Mesenchymal stem cell (in vitro differentiated cells and primary cell): ENCODE measurements around the gene LRRC8B.

Experiments used
- DNase-seq: peaks from one replicate; pipeline ENCODE4 v3.0.0-alpha.2; 2013
- H2AFZ ChIP-seq: one replicate; pipeline ENCODE4 v1.6.1; 2013; ENCODE audit warnings: low read depth, mild to moderate bottlenecking, control low read depth, inconsistent platforms, low read length, moderate library complexity
- H2AK5ac ChIP-seq: 2 replicates; pipeline ENCODE4 v1.6.1; 2013; ENCODE audit warnings: low read length, moderate library complexity, mild to moderate bottlenecking, inconsistent platforms; ENCODE audit not compliant: severe bottlenecking
- H2BK120ac ChIP-seq: one replicate; pipeline ENCODE4 v1.6.1; 2013; ENCODE audit warnings: low read depth, mild to moderate bottlenecking, inconsistent platforms, low read length, moderate library complexity
- H2BK12ac ChIP-seq, 2 experiments: one replicate each; pipeline ENCODE4 v1.6.1; 2013; ENCODE audit warnings: inconsistent platforms in 2 of 2, low read length in 2 of 2, mild to moderate bottlenecking in 2 of 2, moderate library complexity in 2 of 2, control low read depth in 1 of 2
- H2BK15ac ChIP-seq: one replicate; pipeline ENCODE4 v1.6.1; 2013; ENCODE audit warnings: mild to moderate bottlenecking, low read depth, inconsistent platforms; ENCODE audit not compliant: poor library complexity, severe bottlenecking
- H2BK5ac ChIP-seq: 2 replicates; pipeline ENCODE4 v1.6.1; 2013; ENCODE audit warnings: low read depth, mild to moderate bottlenecking, low read length, control low read depth, inconsistent platforms; ENCODE audit not compliant: poor library complexity, severe bottlenecking
- H3K14ac ChIP-seq, 2 experiments: one replicate each; pipeline ENCODE4 v1.6.1; 2013; ENCODE audit warnings: inconsistent platforms in 2 of 2, low read length in 2 of 2, control low read depth in 1 of 2, mild to moderate bottlenecking in 1 of 2, moderate library complexity in 1 of 2
- H3K18ac ChIP-seq, 2 experiments: one replicate each; pipeline ENCODE4 v1.6.1; 2013; ENCODE audit warnings: inconsistent platforms in 2 of 2, low read length in 2 of 2, control low read depth in 1 of 2, low read depth in 1 of 2, mild to moderate bottlenecking in 1 of 2
- H3K23ac ChIP-seq, 2 experiments: one replicate each; pipeline ENCODE4 v1.6.1; 2013; ENCODE audit warnings: inconsistent platforms in 2 of 2, low read length in 2 of 2, mild to moderate bottlenecking in 2 of 2, moderate library complexity in 2 of 2, control low read depth in 1 of 2
- H3K27ac ChIP-seq: 2 replicates; pipeline ENCODE4 v1.5.1; 2013; ENCODE audit warnings: mild to moderate bottlenecking, moderate library complexity, low read length, control low read depth, inconsistent platforms; ENCODE audit not compliant: poor library complexity, severe bottlenecking
- H3K27me3 ChIP-seq, 2 experiments: 2 replicates each; pipeline versions ENCODE4 v1.6.1 to v1.7.0; 2013; ENCODE audit warnings: low read length in 2 of 2, mild to moderate bottlenecking in 2 of 2, moderate library complexity in 2 of 2, control low read depth in 1 of 2, inconsistent platforms in 1 of 2; ENCODE audit not compliant: control insufficient read depth in 1 of 2, insufficient read depth in 1 of 2
- H3K36me3 ChIP-seq, 2 experiments: 2 replicates each; pipeline versions ENCODE4 v1.6.1 to v1.7.0; 2013; ENCODE audit warnings: low read length in 2 of 2, control low read depth in 1 of 2, inconsistent platforms in 1 of 2, low read depth in 1 of 2, mild to moderate bottlenecking in 1 of 2; ENCODE audit not compliant: insufficient read depth in 2 of 2, control insufficient read depth in 1 of 2
- H3K4ac ChIP-seq, 2 experiments: one replicate each; pipeline ENCODE4 v1.6.1; 2013; ENCODE audit warnings: inconsistent platforms in 2 of 2, low read length in 2 of 2, mild to moderate bottlenecking in 2 of 2, moderate library complexity in 2 of 2, control low read depth in 1 of 2, low read depth in 1 of 2
- H3K4me1 ChIP-seq: 2 replicates; pipeline ENCODE4 v1.6.1; 2013; ENCODE audit warnings: low read depth, low read length, control low read depth; ENCODE audit not compliant: control insufficient read depth, insufficient read depth
- H3K4me2 ChIP-seq: 2 replicates; pipeline ENCODE4 v1.6.1; 2013; ENCODE audit warnings: low read length, mild to moderate bottlenecking, inconsistent platforms; ENCODE audit not compliant: poor library complexity, severe bottlenecking
- H3K4me3 ChIP-seq, 2 experiments: 2 replicates each; pipeline versions ENCODE4 v1.5.1 to v1.7.0; 2013; ENCODE audit warnings: low read length in 2 of 2, mild to moderate bottlenecking in 2 of 2, control low read depth in 1 of 2, low read depth in 1 of 2; ENCODE audit not compliant: insufficient read depth in 1 of 2
- H3K79me1 ChIP-seq: replicated peaks from 2 replicates; pipeline ENCODE4 v1.6.1; 2013; ENCODE audit warnings: mild to moderate bottlenecking, control low read depth, low read length, inconsistent platforms; ENCODE audit not compliant: poor library complexity, severe bottlenecking
- H3K9ac ChIP-seq: 2 replicates; pipeline ENCODE4 v1.7.0; 2013; ENCODE audit warnings: mild to moderate bottlenecking, low read length, moderate library complexity
- H3K9me3 ChIP-seq: 2 replicates; pipeline ENCODE4 v1.7.0; 2013; ENCODE audit warnings: mild to moderate bottlenecking, low read length; ENCODE audit not compliant: control insufficient read depth
- H4K8ac ChIP-seq: one replicate; pipeline ENCODE4 v1.6.1; 2013; ENCODE audit warnings: inconsistent platforms, mild to moderate bottlenecking, low read length, moderate library complexity
- H4K91ac ChIP-seq: one replicate; pipeline ENCODE4 v1.6.1; 2013; ENCODE audit warnings: mild to moderate bottlenecking, low read length, inconsistent platforms
- WGBS: methylation state at CpG from one replicate; pipeline ENCODE4 v1.1.7; 2013; ENCODE audit warnings: mixed read lengths; 5-methylcytosine and 5-hydroxymethylcytosine counted together

LRRC8B gene

GRCh38 chr1:89573410-89573809, 48.8 kb downstream of the LRRC8B start:
- Histone ChIP-seq H2BK5ac (no peak overlapping the region), H2AK5ac (no peak overlapping the region)

GRCh38 chr1:89574621-89575020, 50.0 kb downstream of the LRRC8B start:
- WGBS, result 52% methylated on average over 4 of the region's 4 CpGs

More at GRCh38 chr1:89573410-89573809, 48.8 kb downstream of the LRRC8B start:
- Histone ChIP-seq H4K8ac (no peak overlapping the region), H4K91ac (no peak overlapping the region), H2BK120ac (no peak overlapping the region), H3K4me1 (no peaks in the 10 kb centered on the region), H3K27ac (no peak overlapping the region), H3K36me3 (no peaks in the 10 kb centered on the region), H3K14ac (no peak overlapping the region), H3K9ac (no peak overlapping the region), H3K23ac (no peak overlapping the region), H3K79me1 (no peaks in the 10 kb centered on the region), H2BK12ac (no peak overlapping the region), H3K27me3 (no peaks in the 10 kb centered on the region), H3K4ac (no peak overlapping the region), H2AFZ (no peak overlapping the region), H3K18ac (no peak overlapping the region), H3K9me3 (no peaks in the 10 kb centered on the region), H2BK15ac (no peak overlapping the region), H3K4me3 (no peak overlapping the region), H3K4me2 (no peak overlapping the region)
- no peak for DNase-seq

GRCh38 chr1:89575207-89575606, 50.6 kb downstream of the LRRC8B start:
- Histone ChIP-seq H3K4me1 (no peaks in the 10 kb centered on the region), H2AK5ac (no peak overlapping the region), H2AFZ (no peak overlapping the region), H2BK15ac (no peak overlapping the region), H3K4me2 (no peak overlapping the region), H3K27ac (no peak overlapping the region), H4K91ac (no peak overlapping the region), H2BK5ac (no peak overlapping the region), H3K18ac (no peak overlapping the region), H2BK12ac (no peak overlapping the region), H3K79me1 (no peaks in the 10 kb centered on the region), H3K9me3 (no peaks in the 10 kb centered on the region), H2BK120ac (no peak overlapping the region), H3K23ac (no peak overlapping the region), H3K4me3 (no peak overlapping the region), H3K4ac (no peak overlapping the region), H4K8ac (no peak overlapping the region), H3K14ac (no peak overlapping the region), H3K9ac (no peak overlapping the region), H3K27me3 (no peaks in the 10 kb centered on the region), H3K36me3 (no peaks in the 10 kb centered on the region)
- DNase-seq, result no peak
- WGBS, result 95% methylated on average over 1 of the region's 1 CpG

More at GRCh38 chr1:89574621-89575020, 50.0 kb downstream of the LRRC8B start:
- Histone ChIP-seq H3K14ac (no peak overlapping the region), H3K9me3 (no peaks in the 10 kb centered on the region), H2BK5ac (no peak overlapping the region), H2AFZ (no peak overlapping the region), H3K4me1 (no peaks in the 10 kb centered on the region), H2AK5ac (no peak overlapping the region), H3K9ac (no peak overlapping the region), H3K23ac (no peak overlapping the region), H3K4me3 (no peak overlapping the region), H3K79me1 (no peaks in the 10 kb centered on the region), H2BK15ac (no peak overlapping the region), H3K18ac (no peak overlapping the region), H4K91ac (no peak overlapping the region), H2BK120ac (no peak overlapping the region), H3K4me2 (no peak overlapping the region), H3K27me3 (no peaks in the 10 kb centered on the region), H4K8ac (no peak overlapping the region), H3K27ac (no peak overlapping the region), H3K4ac (no peak overlapping the region), H2BK12ac (no peak overlapping the region), H3K36me3 (no peaks in the 10 kb centered on the region)
- DNase-seq, result no peak

GRCh38 chr1:89576013-89576412, 51.4 kb downstream of the LRRC8B start:
- WGBS, result 95% methylated on average over 1 of the region's 3 CpGs
- H3K14ac ChIP-seq, result no peak overlapping the region

More at GRCh38 chr1:89576013-89576412, 51.4 kb downstream of the LRRC8B start:
- Histone ChIP-seq H3K27ac (no peak overlapping the region), H3K4me3 (no peak overlapping the region), H4K91ac (no peak overlapping the region), H3K27me3 (no peaks in the 10 kb centered on the region), H3K4me2 (no peak overlapping the region), H3K4me1 (no peaks in the 10 kb centered on the region), H2AFZ (no peak overlapping the region), H4K8ac (no peak overlapping the region), H2BK5ac (no peak overlapping the region), H2AK5ac (no peak overlapping the region), H2BK12ac (no peak overlapping the region), H3K9me3 (no peaks in the 10 kb centered on the region), H2BK15ac (no peak overlapping the region), H3K9ac (no peak overlapping the region), H3K4ac (no peak overlapping the region), H3K79me1 (no peaks in the 10 kb centered on the region), H3K36me3 (no peaks in the 10 kb centered on the region), H3K23ac (no peak overlapping the region), H3K18ac (no peak overlapping the region), H2BK120ac (no peak overlapping the region)
- DNase-seq, result no peak
